Breast epithelium (tissue), 3 donors: Measurements from ENCODE around the gene KLHL29.

ENCODE experiments used
- POLR2A ChIP-seq: fragments of 450-650 bp; IDR thresholded peaks from one replicate; pipeline ENCODE4 v1.6.1; 2016; ENCODE audit warnings: antibody characterized with exemption, mild to moderate bottlenecking, moderate library complexity
- TF ChIP-seq, protein P1 (sequence below), 3 donors: fragments of 450-650 bp; IDR thresholded peaks; one replicate each; pipeline ENCODE4 v1.5.1; 2016 to 2017; ENCODE audit warnings: antibody characterized with exemption in 3 of 3, mild to moderate bottlenecking in 3 of 3, moderate library complexity in 3 of 3

DNA sequence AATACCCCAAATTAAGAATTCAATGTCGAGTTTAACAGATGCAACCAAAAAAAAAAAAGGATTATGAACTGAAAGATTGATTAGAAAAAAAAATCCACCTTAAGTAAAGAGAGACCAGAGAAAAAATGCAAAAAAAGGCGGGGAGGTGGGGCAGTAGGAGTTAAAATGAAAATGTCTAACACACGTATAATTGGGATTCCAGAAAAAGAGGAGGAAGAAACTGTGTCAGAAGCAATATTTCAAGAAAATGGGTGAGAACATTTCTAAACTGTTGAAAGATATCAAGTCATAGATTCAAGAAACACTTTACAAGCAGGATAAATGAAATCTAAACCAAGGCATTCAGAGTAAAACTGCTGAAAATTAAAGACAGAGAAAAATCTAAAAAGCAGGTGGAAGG is 226.9 kb downstream of the KLHL29 start:
- no peak for TF ChIP-seq POLR2A
- TF ChIP-seq, protein P1, sequence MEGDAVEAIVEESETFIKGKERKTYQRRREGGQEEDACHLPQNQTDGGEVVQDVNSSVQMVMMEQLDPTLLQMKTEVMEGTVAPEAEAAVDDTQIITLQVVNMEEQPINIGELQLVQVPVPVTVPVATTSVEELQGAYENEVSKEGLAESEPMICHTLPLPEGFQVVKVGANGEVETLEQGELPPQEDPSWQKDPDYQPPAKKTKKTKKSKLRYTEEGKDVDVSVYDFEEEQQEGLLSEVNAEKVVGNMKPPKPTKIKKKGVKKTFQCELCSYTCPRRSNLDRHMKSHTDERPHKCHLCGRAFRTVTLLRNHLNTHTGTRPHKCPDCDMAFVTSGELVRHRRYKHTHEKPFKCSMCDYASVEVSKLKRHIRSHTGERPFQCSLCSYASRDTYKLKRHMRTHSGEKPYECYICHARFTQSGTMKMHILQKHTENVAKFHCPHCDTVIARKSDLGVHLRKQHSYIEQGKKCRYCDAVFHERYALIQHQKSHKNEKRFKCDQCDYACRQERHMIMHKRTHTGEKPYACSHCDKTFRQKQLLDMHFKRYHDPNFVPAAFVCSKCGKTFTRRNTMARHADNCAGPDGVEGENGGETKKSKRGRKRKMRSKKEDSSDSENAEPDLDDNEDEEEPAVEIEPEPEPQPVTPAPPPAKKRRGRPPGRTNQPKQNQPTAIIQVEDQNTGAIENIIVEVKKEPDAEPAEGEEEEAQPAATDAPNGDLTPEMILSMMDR (IDR thresholded peaks at IDR 0.05): no peak
